ENCODE results near the gene HSD17B12. TPM values are rescaled to one million over a fixed set of nuclear protein-coding genes. Genes with fewer than 3 reads are reported as not detected.

HSD17B12 gene
- total and polyA plus RNA-seq, 2 of the 13 experiments (the other 11 are each of a cell fraction or from before 2014, with no cell fraction given), result 50.3 to 117 TPM

DNA sequence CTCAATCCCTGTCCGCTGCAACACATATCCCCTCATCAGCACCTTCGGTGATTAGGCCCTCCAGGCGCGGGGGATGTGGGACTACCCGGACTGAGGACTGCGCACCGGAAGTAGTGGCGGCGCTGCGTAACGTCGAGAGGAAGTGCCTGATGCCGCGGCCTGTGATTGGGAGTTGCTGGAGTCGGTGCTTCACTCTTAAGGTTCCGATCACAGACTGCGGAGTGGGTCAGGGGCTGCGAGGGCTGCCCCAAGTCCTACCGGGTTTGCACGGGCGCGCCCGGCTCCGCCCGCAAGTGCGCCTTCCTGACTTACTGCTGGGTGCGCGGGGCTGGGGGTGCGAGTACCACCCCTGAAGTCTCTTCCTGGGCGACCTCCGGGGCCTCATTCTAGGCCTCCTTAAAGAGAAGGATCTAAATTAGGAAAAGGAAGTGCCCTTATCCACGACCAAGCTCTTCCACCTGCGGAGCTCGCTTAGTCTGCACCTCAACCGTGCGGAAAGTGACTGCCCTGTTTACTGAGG is 200.2 kb downstream of the HSD17B12 start, which contains the start of gene ALKBH3 (continued):
- no peak; the same call in 1 of the 2 replicates for TF ChIP-seq TOE1 (CRISPR knock-in tag; IDR thresholded peaks at IDR 0.05)
- TF ChIP-seq ZNF44 (CRISPR knock-in tag; IDR thresholded peaks at IDR 0.05), result peak; percentile 66; the same call in 1 of the 2 replicates
- peak; percentile 79 for TF ChIP-seq KDM3A (CRISPR knock-in tag; IDR thresholded peaks at IDR 0.05; ENCODE audit: low read depth)
- no peak for TF ChIP-seq RFX3 (CRISPR knock-in tag; IDR thresholded peaks at IDR 0.05)
- TF ChIP-seq, protein P1, sequence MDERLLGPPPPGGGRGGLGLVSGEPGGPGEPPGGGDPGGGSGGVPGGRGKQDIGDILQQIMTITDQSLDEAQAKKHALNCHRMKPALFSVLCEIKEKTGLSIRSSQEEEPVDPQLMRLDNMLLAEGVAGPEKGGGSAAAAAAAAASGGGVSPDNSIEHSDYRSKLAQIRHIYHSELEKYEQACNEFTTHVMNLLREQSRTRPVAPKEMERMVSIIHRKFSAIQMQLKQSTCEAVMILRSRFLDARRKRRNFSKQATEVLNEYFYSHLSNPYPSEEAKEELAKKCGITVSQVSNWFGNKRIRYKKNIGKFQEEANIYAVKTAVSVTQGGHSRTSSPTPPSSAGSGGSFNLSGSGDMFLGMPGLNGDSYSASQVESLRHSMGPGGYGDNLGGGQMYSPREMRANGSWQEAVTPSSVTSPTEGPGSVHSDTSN (CRISPR knock-in tag; IDR thresholded peaks at IDR 0.05), result no peak
- no peak for TF ChIP-seq IKZF4 (CRISPR knock-in tag; IDR thresholded peaks at IDR 0.05; ENCODE audit: borderline replicate concordance, low read depth, not compliant biosample characterization)
- TF ChIP-seq, protein P2, sequence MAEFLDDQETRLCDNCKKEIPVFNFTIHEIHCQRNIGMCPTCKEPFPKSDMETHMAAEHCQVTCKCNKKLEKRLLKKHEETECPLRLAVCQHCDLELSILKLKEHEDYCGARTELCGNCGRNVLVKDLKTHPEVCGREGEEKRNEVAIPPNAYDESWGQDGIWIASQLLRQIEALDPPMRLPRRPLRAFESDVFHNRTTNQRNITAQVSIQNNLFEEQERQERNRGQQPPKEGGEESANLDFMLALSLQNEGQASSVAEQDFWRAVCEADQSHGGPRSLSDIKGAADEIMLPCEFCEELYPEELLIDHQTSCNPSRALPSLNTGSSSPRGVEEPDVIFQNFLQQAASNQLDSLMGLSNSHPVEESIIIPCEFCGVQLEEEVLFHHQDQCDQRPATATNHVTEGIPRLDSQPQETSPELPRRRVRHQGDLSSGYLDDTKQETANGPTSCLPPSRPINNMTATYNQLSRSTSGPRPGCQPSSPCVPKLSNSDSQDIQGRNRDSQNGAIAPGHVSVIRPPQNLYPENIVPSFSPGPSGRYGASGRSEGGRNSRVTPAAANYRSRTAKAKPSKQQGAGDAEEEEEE (CRISPR knock-in tag; IDR thresholded peaks at IDR 0.05; ENCODE audit: borderline replicate concordance), result no peak
- peak; percentile 80 for TF ChIP-seq SAP130 (CRISPR knock-in tag; IDR thresholded peaks at IDR 0.05; ENCODE audit: low read depth)
- TF ChIP-seq ZNF552 (CRISPR knock-in tag; IDR thresholded peaks at IDR 0.05; ENCODE audit: borderline replicate concordance), result peak; percentile 94; the same call in 1 of the 2 replicates
- peak; percentile 86; the same call in 1 of the 2 replicates for TF ChIP-seq ZNF33B (CRISPR knock-in tag; IDR thresholded peaks at IDR 0.05)
- no peak for TF ChIP-seq NPAS2 (CRISPR knock-in tag; IDR thresholded peaks at IDR 0.05; ENCODE audit: borderline replicate concordance)
- no peak for TF ChIP-seq ZNF10 (CRISPR knock-in tag; IDR thresholded peaks at IDR 0.05; ENCODE audit: borderline replicate concordance, low read depth)
- no peak for TF ChIP-seq CAMTA2 (CRISPR knock-in tag; IDR thresholded peaks at IDR 0.05; ENCODE audit: borderline replicate concordance)
- TF ChIP-seq NFRKB (IDR thresholded peaks at IDR 0.05), result no peak
- TF ChIP-seq THAP11 (CRISPR knock-in tag; IDR thresholded peaks at IDR 0.05), result peak; percentile 96
- TF ChIP-seq ZBTB7A (CRISPR knock-in tag; IDR thresholded peaks at IDR 0.05), result peak; percentile 84
- no peak for TF ChIP-seq HMG20A (CRISPR knock-in tag; IDR thresholded peaks at IDR 0.05; ENCODE audit: borderline replicate concordance)
- no peak for TF ChIP-seq GTF3A (CRISPR knock-in tag; conservative IDR thresholded peaks at IDR 0.05)
- no peak for TF ChIP-seq EZH2 (conservative IDR thresholded peaks at IDR 0.05; ENCODE audit: low read depth, low read length)
- TF ChIP-seq, protein P3, sequence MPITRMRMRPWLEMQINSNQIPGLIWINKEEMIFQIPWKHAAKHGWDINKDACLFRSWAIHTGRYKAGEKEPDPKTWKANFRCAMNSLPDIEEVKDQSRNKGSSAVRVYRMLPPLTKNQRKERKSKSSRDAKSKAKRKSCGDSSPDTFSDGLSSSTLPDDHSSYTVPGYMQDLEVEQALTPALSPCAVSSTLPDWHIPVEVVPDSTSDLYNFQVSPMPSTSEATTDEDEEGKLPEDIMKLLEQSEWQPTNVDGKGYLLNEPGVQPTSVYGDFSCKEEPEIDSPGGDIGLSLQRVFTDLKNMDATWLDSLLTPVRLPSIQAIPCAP (CRISPR knock-in tag; IDR thresholded peaks at IDR 0.05; ENCODE audit: low read depth), result no peak
- TF ChIP-seq ZNF616 (CRISPR knock-in tag; IDR thresholded peaks at IDR 0.05; ENCODE audit: low read depth), result no peak
- no peak for TF ChIP-seq CHCHD3 (CRISPR knock-in tag; IDR thresholded peaks at IDR 0.05)
- peak; percentile 59; the same call in 1 of the 2 replicates for TF ChIP-seq ELF3 (CRISPR knock-in tag; IDR thresholded peaks at IDR 0.05)
- TF ChIP-seq, protein P4, sequence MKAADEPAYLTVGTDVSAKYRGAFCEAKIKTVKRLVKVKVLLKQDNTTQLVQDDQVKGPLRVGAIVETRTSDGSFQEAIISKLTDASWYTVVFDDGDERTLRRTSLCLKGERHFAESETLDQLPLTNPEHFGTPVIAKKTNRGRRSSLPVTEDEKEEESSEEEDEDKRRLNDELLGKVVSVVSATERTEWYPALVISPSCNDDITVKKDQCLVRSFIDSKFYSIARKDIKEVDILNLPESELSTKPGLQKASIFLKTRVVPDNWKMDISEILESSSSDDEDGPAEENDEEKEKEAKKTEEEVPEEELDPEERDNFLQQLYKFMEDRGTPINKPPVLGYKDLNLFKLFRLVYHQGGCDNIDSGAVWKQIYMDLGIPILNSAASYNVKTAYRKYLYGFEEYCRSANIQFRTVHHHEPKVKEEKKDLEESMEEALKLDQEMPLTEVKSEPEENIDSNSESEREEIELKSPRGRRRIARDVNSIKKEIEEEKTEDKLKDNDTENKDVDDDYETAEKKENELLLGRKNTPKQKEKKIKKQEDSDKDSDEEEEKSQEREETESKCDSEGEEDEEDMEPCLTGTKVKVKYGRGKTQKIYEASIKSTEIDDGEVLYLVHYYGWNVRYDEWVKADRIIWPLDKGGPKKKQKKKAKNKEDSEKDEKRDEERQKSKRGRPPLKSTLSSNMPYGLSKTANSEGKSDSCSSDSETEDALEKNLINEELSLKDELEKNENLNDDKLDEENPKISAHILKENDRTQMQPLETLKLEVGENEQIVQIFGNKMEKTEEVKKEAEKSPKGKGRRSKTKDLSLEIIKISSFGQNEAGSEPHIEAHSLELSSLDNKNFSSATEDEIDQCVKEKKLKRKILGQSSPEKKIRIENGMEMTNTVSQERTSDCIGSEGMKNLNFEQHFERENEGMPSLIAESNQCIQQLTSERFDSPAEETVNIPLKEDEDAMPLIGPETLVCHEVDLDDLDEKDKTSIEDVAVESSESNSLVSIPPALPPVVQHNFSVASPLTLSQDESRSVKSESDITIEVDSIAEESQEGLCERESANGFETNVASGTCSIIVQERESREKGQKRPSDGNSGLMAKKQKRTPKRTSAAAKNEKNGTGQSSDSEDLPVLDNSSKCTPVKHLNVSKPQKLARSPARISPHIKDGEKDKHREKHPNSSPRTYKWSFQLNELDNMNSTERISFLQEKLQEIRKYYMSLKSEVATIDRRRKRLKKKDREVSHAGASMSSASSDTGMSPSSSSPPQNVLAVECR (CRISPR knock-in tag; IDR thresholded peaks at IDR 0.05; ENCODE audit: borderline replicate concordance), result peak; percentile 79
